Gastroesophageal sphincter (tissue), 4 donors: ENCODE results near the gene TXLNA. TPM values are rescaled to one million over a fixed set of nuclear protein-coding genes. Genes with fewer than 3 reads are reported as not detected.

ENCODE experiments used
- ATAC-seq: fragments of 150-250 bp; one replicate; pipeline ENCODE4 v1.9.1; 2016; ENCODE audit warnings: mild to moderate bottlenecking, moderate library complexity
- H3K27ac ChIP-seq, 4 donors: fragments of 200-600 bp; sonication (generic) in 3 of 4; 1 replicate in 3 of 4; 2 replicates in 1 of 4; pipeline ENCODE4 v1.5.1; 2016 to 2019
- H3K27me3 ChIP-seq: fragments of 200-600 bp; sonication (generic); one replicate; pipeline ENCODE4 v1.5.1; 2019
- H3K36me3 ChIP-seq, 2 donors: fragments of 200-600 bp; sonication (generic); one replicate each; pipeline ENCODE4 v1.5.1; 2019; ENCODE audit warnings: control low read depth in 1 of 2
- H3K4me1 ChIP-seq, 3 donors: fragments of 200-600 bp; sonication (generic); 1 replicate in 2 of 3; 2 replicates in 1 of 3; pipeline ENCODE4 v1.5.1; 2016 to 2019; ENCODE audit warnings: control low read depth in 2 of 3
- H3K4me3 ChIP-seq, 2 donors: fragments of 200-600 bp; sonication (generic); one replicate each; pipeline ENCODE4 v1.5.1; 2019; ENCODE audit warnings: mild to moderate bottlenecking in 1 of 2, moderate library complexity in 1 of 2
- H3K9me3 ChIP-seq, 3 donors: fragments of 200-600 bp; sonication (generic); one replicate each; pipeline ENCODE4 v1.5.1; 2017 to 2019; ENCODE audit warnings: control low read depth in 2 of 3
- CTCF ChIP-seq, 4 experiments: fragments of 200-600 bp in 2 of 4; fragments of 450-650 bp in 2 of 4; sonication (generic) in 1 of 4; IDR thresholded peaks; one replicate each; pipeline ENCODE4 v1.5.1; 2017 to 2019; ENCODE audit warnings: antibody characterized with exemption in 4 of 4, mild to moderate bottlenecking in 2 of 4, moderate library complexity in 2 of 4
- EP300 ChIP-seq: sonication (generic); formaldehyde crosslinking; IDR thresholded peaks from one replicate; pipeline ENCODE4 v1.6.1; 2017; ENCODE audit warnings: antibody characterized with exemption, mild to moderate bottlenecking
- POLR2A ChIP-seq, 2 donors: fragments of 450-650 bp; IDR thresholded peaks; one replicate each; pipeline ENCODE4 v1.6.1; 2017; ENCODE audit warnings: antibody characterized with exemption in 2 of 2, mild to moderate bottlenecking in 2 of 2, moderate library complexity in 1 of 2
- POLR2AphosphoS5 ChIP-seq: sonication (generic); formaldehyde crosslinking; IDR thresholded peaks from one replicate; pipeline ENCODE4 v1.6.1; 2017; ENCODE audit warnings: antibody characterized with exemption
- WGBS, 2 donors: methylation state at CpG; one replicate each; pipeline ENCODE4 v1.1.5; 2018; ENCODE audit warnings: low coverage in 1 of 2; 5-methylcytosine and 5-hydroxymethylcytosine counted together
- total RNA-seq, 4 donors: library from RNA; depleted of rRNA; stranded (reverse); fragments of >200 nt; gene quantifications; one replicate each; pipeline ENCODE4 v1.1.0, GENCODE V29; 2016

The TXLNA gene
- total RNA-seq, 4 donors from 2014 or later = 44.7 to 86.6 (median 67.3) TPM

DNA sequence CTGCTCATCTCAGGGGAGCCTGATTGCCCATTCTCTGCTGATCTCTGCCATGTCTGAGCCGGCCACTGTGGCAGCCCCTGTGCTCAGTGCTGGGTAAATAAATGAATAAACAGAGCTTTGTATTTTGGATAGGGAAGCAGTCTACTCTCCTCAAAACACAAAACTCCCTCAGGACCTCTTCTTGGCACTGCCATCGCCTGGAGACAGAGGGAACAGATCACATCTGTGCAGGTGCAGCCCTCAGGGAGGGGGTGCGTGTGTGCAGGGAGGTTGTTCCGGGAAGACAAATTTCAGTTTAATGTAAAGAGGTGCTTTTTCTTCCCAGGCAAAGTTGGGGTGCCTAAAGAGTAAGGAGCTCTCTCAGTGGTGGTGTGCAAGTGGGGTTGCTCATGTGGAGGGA, 59.9 kb downstream of the TXLNA start:
- Histone ChIP-seq H3K4me1 (peaks cover 0 to 39% (median 12%) of the 10 kb centered on the region in 3 donors), H3K27me3 (no peaks in the 10 kb centered on the region), H3K4me3 (no peak overlapping the region), H3K36me3 (peaks cover 0 to 11% of the 10 kb centered on the region in 2 donors), H3K27ac (peak overlapping the region in 3 of 4 donors; percentile 80 to 89 (median 87)), H3K9me3 (no peaks in the 10 kb centered on the region)
- WGBS, 2 donors = 71% methylated on average over 2 of the region's 4 CpGs; no CpG with 5 or more reads in 1 of the 2 donors
- no peak for ATAC-seq
- TF ChIP-seq POLR2AphosphoS5 (no peak), CTCF (IDR thresholded peaks at IDR 0.05) (no peak), POLR2A (IDR thresholded peaks at IDR 0.05) (no peak), EP300 (no peak)

DNA sequence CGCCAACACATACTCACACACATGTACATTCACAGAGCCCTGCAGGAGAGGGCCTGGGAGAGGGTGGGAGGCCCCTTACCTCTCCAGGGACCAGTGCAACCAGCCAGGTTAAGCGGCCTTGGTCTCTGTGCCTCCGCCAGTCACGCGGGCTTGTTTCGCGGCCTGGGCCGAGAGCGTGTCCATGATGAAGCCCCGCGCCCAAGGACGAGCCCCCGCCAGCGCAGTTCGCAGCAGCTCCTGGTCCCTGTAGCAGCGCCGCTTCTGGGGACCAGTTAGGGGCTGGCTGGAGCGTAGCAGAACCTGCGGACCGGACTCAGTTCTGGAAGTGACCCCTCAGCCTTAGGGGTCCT, 60.3 kb downstream of the TXLNA start:
- Histone ChIP-seq H3K36me3 (peaks cover 0 to 6% of the 10 kb centered on the region in 2 donors), H3K27me3 (no peaks in the 10 kb centered on the region), H3K27ac (peak overlapping the region in 3 of 4 donors; percentile 80 to 89 (median 87)), H3K4me3 (peak overlapping the region in 1 of 2 donors; percentile 70), H3K4me1 (peaks cover 0 to 39% (median 12%) of the 10 kb centered on the region in 3 donors), H3K9me3 (no peaks in the 10 kb centered on the region)
- no CpG with 5 or more reads among the region's 20 CpGs for WGBS, 2 donors
- TF ChIP-seq POLR2AphosphoS5 = no peak
- TF ChIP-seq CTCF (IDR thresholded peaks at IDR 0.05) = no peak
- TF ChIP-seq POLR2A (IDR thresholded peaks at IDR 0.05) = no peak
- no peak for TF ChIP-seq EP300
- ATAC-seq = peak; percentile 1

DNA sequence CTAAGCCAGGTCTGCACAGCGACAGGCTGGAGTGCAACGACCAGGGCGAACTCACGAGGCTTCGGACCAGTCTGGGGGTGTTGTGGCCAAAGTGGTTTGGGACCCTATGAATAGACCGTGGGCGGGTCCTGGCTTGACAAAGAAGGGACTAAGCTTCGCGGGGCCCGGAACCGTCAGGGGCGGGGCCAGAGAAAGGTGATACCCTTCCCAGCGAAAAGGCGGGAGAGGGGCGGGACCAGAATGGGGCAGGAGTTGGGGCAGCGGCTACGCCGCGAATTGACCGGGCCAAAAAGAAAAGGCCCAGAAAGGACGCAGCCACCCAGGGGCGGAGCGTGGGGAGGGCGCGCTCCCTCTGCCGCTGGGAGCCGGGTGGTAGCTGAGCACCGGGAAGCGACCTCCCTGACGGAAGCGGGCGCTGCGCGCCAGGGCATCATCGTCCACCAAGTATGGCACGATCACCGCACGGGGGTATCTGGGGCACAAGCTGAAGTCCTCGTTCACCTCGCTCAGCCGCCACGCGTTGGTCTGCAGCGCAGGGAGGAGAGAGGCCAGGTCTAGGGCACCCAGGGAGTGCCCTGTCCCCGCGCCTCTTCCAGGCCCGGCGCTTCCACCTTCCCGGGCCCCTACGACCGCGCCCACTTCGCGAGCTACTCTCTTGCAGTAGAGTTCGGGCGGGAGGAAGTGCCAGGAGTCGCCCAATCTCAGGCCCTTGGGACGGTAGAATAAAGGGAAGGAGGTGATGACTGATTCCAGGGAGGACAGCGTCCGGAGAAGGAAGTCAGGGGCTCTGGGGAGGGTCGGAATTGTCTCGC, 60.9 kb downstream of the TXLNA start:
- Histone ChIP-seq H3K36me3 (peaks cover 0 to 3% of the 10 kb centered on the region in 2 donors), H3K27me3 (no peaks in the 10 kb centered on the region), H3K27ac (peak overlapping the region; percentile 0 to 89 (median 84)), H3K9me3 (no peaks in the 10 kb centered on the region), H3K4me3 (peak overlapping the region; percentile 40 to 70), H3K4me1 (peaks cover 0 to 39% (median 12%) of the 10 kb centered on the region in 3 donors)
- ATAC-seq = peak; percentile 90
- TF ChIP-seq CTCF (IDR thresholded peaks at IDR 0.05) (peak in 2 of 4 experiments; percentile 15 to 53), POLR2AphosphoS5 (no peak), POLR2A (IDR thresholded peaks at IDR 0.05) (peak in 1 of 2 donors; percentile 31)
- 0 to 1% methylated on average over 8 to 22 of the region's 62 CpGs for WGBS, 2 donors

DNA sequence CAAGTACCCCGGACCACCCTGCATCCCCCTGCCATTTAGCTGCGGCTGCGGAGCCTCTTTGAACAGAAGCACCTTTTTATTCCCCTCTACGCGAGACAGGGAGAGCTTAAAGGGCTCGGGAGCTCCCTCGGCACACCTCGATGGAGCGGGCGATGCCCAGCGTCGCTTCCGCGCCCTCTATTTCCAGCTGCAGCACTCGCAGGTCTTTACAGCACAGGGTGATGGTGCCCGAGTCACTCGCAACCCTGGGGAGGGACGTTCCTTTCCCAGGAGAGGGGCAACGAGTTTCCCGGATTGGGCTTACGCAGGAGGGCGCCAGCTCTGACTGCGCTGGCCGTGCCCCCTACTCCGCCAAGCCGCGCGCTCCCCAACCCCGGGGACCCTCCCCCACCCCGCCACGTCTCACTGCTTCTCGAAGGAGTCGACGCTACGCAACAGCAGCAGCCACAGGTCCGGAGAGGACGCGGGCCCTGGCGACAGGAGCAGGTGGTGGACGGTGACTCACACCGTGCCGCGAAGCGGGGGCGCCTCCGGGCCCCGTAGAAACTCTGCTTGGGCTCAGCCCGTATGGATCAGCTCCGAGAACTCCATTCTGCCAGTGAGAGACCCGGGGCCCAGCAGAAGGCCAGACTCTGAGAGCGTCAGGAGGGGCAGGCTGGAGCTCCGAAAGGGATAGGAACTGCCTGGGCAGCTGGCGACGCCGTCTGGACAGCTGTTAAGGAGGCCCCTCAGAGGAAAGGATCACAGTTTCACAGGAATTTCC, 61.7 kb downstream of the TXLNA start:
- WGBS, 2 donors = 0% methylated on average over 3 of the region's 55 CpGs

More for the DNA sequence above, 61.7 kb downstream of the TXLNA start:
- ATAC-seq = peak; percentile 65
- Histone ChIP-seq H3K4me1 (peaks cover 0 to 43% (median 12%) of the 10 kb centered on the region in 3 donors), H3K27ac (peak overlapping the region in 3 of 4 donors; percentile 80 to 89 (median 87)), H3K27me3 (no peaks in the 10 kb centered on the region), H3K36me3 (no peaks in the 10 kb centered on the region), H3K4me3 (peak overlapping the region; percentile 40 to 70), H3K9me3 (no peaks in the 10 kb centered on the region)
- TF ChIP-seq EP300 (no peak), POLR2A (IDR thresholded peaks at IDR 0.05) (no peak), POLR2AphosphoS5 (no peak), CTCF (IDR thresholded peaks at IDR 0.05) (no peak)
